Small intestine (tissue), 7 donors: ENCODE data around the gene MEPCE. TPM values are rescaled to one million over a fixed set of nuclear protein-coding genes. Genes with fewer than 3 reads are reported as not detected.

Source experiments
- DNase-seq, 2 donors: peaks; one replicate each; pipeline versions ENCODE4 v3.0.0 to v3.0.0-alpha.2; 2013
- FAIRE-seq: peaks from 2 replicates; lab custom pipeline; 2012; peaks lifted over from hg19 to GRCh38; lab: Jason Lieb, UNC
- H3K27ac ChIP-seq, 3 donors: one replicate each; pipeline ENCODE4 v1.5.1; 2013; ENCODE audit warnings: low read length in 2 of 3, mild to moderate bottlenecking in 2 of 3, control low read depth in 1 of 3, inconsistent platforms in 1 of 3, low read depth in 1 of 3, moderate library complexity in 1 of 3
- H3K27me3 ChIP-seq, 3 donors: one replicate each; pipeline ENCODE4 v1.6.1; 2013; ENCODE audit warnings: low read length in 3 of 3, inconsistent platforms in 1 of 3; ENCODE audit not compliant: control insufficient read depth in 3 of 3, insufficient read depth in 3 of 3
- H3K36me3 ChIP-seq, 3 donors: one replicate each; pipeline ENCODE4 v1.6.1; 2013; ENCODE audit warnings: low read length in 3 of 3, inconsistent platforms in 1 of 3, low read depth in 1 of 3, mild to moderate bottlenecking in 1 of 3, moderate library complexity in 1 of 3; ENCODE audit not compliant: control insufficient read depth in 3 of 3, insufficient read depth in 2 of 3
- H3K4me1 ChIP-seq, 3 donors: one replicate each; pipeline ENCODE4 v1.6.1; 2013; ENCODE audit warnings: low read length in 2 of 3, inconsistent platforms in 1 of 3, low read depth in 1 of 3, mild to moderate bottlenecking in 1 of 3, moderate library complexity in 1 of 3; ENCODE audit not compliant: control insufficient read depth in 3 of 3, insufficient read depth in 2 of 3
- H3K4me3 ChIP-seq, 3 donors: one replicate each; pipeline ENCODE4 v1.5.1; 2013; ENCODE audit warnings: low read length in 3 of 3, control low read depth in 1 of 3, inconsistent platforms in 1 of 3, low read depth in 1 of 3, mild to moderate bottlenecking in 1 of 3, moderate library complexity in 1 of 3
- H3K9me3 ChIP-seq, 2 donors: one replicate each; pipeline ENCODE4 v1.6.1; 2013; ENCODE audit warnings: low read depth in 1 of 2, low read length in 1 of 2; ENCODE audit not compliant: control insufficient read depth in 2 of 2, insufficient read depth in 1 of 2
- WGBS, 3 donors: extraction: QIAGEN DNeasy Blood & Tissue Kit; methylation state at CpG; one replicate each; pipeline ENCODE4 v1.1.7; 2013; 5-methylcytosine and 5-hydroxymethylcytosine counted together
- polyA plus RNA-seq, 4 donors: library from polyadenylated mRNA; stranded (reverse) in 3 of 4; unstranded in 1 of 4; fragments of 200-250 nt in 3 of 4; fragments of 120-200 nt in 1 of 4; gene quantifications; one replicate each; pipeline versions ENCODE4 v1.2.1 to v1.2.3, GENCODE V29; 2013
- donor health status: healthy with polysubstance abuse.
- donor health status: control.
- donor health status: control.
- donor health status: Bipolar disorder and iron deficiency.
- donor health status: healthy.

The MEPCE gene
- polyA plus RNA-seq, 4 donors: 26.8 to 41.1 (median 30.7) TPM

DNA sequence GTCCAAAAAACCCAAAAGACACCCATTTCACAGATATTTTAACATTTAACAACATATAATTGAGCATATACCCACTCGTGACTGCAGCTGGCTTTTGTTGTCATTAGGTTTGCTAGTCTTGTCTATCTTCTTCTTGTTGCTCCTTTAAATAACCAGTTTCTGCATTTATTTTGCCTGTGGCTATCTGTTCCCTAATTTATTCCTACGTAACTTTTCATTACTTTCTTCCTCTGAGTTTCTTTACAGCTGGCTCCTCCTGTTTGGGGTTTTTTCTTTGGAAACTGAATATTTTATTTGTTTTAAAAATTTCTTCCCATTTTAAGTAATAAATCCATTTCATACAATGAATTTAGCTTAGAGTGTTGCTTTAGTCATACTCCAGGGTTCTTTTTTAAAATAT is 41.9 kb upstream of the MEPCE start:
- no peaks in the 10 kb centered on the region for H3K36me3 ChIP-seq
- H3K4me3 ChIP-seq: no peak overlapping the region
- H3K4me1 ChIP-seq: no peaks in the 10 kb centered on the region
- WGBS, 3 donors: 80 to 86% (median 81%) methylated on average over 2 of the region's 2 CpGs
- H3K9me3 ChIP-seq: no peaks in the 10 kb centered on the region
- no peak for FAIRE-seq
- no peak overlapping the region for H3K27ac ChIP-seq
- no peak for DNase-seq
- H3K27me3 ChIP-seq: no peaks in the 10 kb centered on the region

DNA sequence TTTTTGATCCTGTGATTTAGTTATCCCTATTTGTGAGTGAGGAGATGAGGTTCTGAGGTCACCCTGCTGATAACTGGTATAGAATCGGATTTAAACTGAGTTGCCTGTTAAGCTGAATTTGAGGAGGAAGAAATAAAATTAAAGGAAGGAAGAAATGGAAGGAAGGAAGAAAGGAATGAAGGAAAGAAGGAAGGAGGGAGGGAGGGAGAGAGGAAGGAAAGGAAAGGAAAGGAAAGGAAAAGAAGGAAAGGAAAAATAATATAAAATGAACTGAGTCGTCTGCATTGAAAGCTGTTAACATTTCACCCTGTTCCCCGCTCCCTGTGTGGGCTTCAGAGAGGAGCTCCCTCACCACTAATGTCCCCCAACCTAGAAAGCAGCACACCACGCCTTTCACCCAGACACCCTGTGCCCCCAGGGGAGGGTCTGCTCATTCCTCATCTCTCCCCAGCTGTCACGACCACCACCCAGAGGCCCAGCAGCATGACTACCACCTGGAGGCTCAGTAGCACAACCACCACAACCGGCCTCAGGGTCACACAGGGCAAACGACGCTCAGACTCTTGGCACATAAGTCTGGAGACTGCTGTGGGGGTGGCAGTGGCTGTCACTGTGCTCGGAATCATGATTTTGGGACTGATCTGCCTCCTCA is 40.1 kb upstream of the MEPCE start:
- H3K36me3 ChIP-seq: no peaks in the 10 kb centered on the region
- 61 to 67% (median 65%) methylated on average over 9 of the region's 9 CpGs for WGBS, 3 donors
- H3K27me3 ChIP-seq: peaks cover 0 to 3% (median 0%) of the 10 kb centered on the region in 3 donors
- H3K4me1 ChIP-seq: no peaks in the 10 kb centered on the region
- DNase-seq: no peak
- no peak overlapping the region for H3K4me3 ChIP-seq
- FAIRE-seq: no peak
- no peak overlapping the region for H3K27ac ChIP-seq
- H3K9me3 ChIP-seq: no peaks in the 10 kb centered on the region

DNA sequence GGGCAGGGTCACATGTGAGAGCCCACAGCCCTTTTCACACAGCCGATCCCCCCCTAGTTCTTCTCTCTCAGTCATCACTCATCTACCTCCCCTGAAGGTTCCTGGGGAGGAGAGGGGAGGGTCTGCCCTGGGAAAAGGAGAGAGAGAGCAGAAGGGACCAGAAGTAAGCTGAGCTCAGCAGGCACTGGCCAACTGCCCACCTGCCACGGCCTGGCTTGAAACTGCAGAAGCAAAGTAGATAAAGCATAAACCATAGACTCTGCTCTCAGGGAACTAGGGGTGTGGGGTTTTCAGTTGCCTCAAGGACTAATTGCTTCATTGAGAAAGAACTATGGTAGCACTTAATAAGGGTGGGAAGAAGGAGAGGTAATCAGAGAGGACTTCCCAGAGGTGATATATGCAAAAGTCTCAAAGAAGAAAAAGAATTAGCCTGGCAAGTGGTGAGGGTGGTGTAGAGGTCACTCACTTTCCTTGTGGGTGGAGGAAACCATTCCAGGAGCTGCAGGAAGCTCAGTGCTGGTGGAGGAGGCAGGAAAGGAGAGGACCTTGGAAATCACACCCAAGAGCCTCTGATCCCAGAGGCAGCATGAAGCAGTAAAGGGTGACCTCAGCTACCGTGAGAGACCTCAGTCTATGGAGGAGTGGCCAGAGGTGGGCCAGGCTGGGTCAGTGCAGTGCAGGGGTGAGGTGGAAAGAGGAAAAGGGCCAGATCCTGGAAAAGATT is 39.2 kb upstream of the MEPCE start:
- no peak for DNase-seq
- Histone ChIP-seq H3K36me3 (no peaks in the 10 kb centered on the region), H3K4me1 (no peaks in the 10 kb centered on the region), H3K4me3 (no peak overlapping the region), H3K27me3 (peaks cover 0 to 3% (median 0%) of the 10 kb centered on the region in 3 donors), H3K27ac (no peak overlapping the region), H3K9me3 (no peaks in the 10 kb centered on the region)
- 31 to 56% (median 55%) methylated on average over 3 of the region's 3 CpGs for WGBS, 3 donors
- no peak for FAIRE-seq

DNA sequence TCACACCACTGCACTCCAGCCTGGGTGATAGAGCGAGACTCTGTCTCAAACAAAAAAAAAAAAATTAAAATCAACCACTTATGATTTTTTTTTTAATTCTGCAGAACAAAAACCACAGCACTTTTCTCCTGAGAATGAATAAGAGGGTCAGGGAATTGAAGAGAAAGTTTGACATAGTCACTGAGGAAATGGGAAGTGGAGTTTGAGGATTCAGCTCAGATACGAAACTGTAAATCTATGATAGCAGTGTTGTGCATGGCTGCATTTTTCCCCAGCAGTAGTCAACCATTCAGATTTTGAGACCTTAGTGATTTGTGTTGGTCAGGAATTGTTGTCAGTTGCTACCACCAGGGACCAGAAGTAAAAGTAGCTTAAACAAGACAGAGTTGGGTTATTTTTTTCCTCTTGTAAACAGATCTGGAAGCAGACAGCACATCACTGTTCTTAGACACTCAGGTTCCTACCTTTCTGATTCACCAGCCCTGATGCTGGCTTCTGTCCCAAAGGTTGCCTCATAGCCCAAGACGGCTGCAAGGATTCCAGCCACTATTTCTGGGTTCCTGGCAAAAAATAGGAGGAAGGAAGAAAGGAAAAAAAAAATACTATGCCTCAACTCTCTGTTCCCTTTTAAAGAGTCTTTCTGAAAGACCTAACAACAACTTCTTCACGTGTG is 36.3 kb upstream of the MEPCE start:
- peaks cover 0 to 3% (median 0%) of the 10 kb centered on the region in 3 donors for H3K27me3 ChIP-seq
- FAIRE-seq: no peak
- H3K36me3 ChIP-seq: no peaks in the 10 kb centered on the region
- WGBS, 3 donors: 69 to 87% (median 84%) methylated on average over 4 of the region's 4 CpGs
- H3K9me3 ChIP-seq: no peaks in the 10 kb centered on the region
- H3K4me1 ChIP-seq: no peaks in the 10 kb centered on the region
- no peak for DNase-seq
- no peak overlapping the region for H3K27ac ChIP-seq
- no peak overlapping the region for H3K4me3 ChIP-seq

DNA sequence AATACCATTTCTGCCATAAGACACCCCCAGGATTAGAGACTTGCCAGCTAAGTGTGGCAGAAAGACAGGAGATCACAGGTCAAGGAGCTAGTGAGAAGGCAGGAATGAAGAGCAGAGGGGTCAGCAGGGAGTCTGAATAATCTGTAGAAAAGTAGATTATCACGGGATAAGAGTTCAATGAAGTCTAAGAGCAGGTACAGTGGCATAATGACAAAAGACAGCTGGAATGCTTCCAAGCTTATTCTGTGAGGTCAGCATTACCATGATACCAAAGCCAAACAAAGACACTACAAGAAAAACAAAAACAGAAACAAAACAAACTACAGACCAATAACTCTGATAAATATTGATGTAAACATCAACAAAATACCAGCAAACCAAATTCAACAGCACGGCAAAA is 35.6 kb upstream of the MEPCE start:
- H3K27ac ChIP-seq: no peak overlapping the region
- H3K4me3 ChIP-seq: no peak overlapping the region
- FAIRE-seq: no peak
- 66 to 79% (median 71%) methylated on average over 2 of the region's 2 CpGs for WGBS, 3 donors
- H3K36me3 ChIP-seq: no peaks in the 10 kb centered on the region
- DNase-seq: no peak
- peaks cover 0 to 3% (median 0%) of the 10 kb centered on the region in 3 donors for H3K27me3 ChIP-seq
- H3K4me1 ChIP-seq: no peaks in the 10 kb centered on the region
- no peaks in the 10 kb centered on the region for H3K9me3 ChIP-seq

DNA sequence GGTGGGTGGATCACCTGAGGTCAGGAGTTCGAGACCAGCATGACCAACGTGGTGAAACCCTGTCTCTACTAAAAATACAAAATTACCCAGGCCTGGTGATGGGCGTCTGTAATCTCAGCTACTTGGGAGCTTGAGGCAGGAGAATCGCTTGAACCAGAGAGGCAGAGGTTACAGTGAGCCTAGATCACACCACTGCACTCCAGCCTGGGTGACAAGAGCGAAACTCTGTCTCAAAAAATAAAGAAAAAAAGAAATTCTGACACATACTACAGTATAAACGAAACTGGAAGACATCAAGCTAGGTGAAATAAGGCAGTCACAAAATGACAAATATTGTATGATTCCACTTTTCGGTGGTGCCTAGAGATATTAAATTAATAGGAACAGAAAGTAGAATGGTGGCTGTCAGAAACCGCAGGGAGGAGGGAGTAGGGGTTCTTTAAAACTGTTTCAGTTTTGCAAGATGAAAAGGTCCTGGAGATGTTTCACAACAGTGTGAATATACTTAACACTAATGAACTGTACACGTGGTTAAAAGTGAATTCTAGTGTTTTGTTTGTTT is 33.1 kb upstream of the MEPCE start:
- WGBS, 3 donors: 54 to 68% (median 62%) methylated on average over 9 of the region's 9 CpGs
- peak in 1 of 2 donors; percentile 19 for DNase-seq
- H3K4me3 ChIP-seq: no peak overlapping the region
- H3K9me3 ChIP-seq: no peaks in the 10 kb centered on the region
- peaks cover 0 to 3% (median 0%) of the 10 kb centered on the region in 3 donors for H3K27me3 ChIP-seq
- peak overlapping the region in 1 of 3 donors; percentile 52 for H3K27ac ChIP-seq
- no peaks in the 10 kb centered on the region for H3K4me1 ChIP-seq
- no peaks in the 10 kb centered on the region for H3K36me3 ChIP-seq
- FAIRE-seq: no peak

DNA sequence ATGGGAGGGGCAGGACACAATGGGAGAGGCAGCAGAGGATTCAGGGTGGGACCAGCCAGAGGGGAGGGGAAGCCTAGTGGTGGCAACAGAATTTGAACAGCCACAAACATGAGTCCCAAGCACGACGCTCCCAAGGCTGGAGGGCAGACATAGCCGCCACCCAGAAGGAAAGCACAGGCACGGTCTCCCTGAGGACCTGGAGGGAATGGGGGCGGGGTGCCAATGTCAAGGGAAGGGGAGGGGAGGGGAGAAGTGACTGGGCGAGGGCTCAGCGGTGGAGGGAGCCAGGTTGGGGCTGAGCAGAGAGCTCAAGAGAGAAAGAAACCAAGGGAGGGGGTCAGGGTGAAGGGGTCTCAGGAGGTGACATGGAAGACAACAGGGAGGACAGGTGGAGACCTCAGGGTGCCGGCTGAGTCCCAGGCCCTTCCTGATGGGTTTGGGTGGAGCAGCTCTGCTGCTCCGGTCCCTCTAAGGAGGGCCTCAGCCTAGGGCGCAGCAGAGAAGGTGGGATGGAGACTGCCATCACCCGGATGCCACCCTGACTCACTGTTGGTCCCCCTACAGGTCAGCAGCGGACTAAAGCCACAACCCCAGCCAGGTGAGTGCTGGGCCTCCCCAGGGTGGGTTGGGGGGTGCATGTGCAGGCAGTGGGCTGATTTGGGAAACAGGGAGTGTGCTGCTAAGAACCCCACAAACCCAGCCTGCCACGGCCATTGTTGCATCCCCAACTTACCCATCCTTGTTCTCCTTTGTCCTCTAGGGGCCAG is 32.1 kb upstream of the MEPCE start:
- WGBS, 3 donors: 56 to 59% (median 57%) methylated on average over 11 to 13 of the region's 13 CpGs
- H3K9me3 ChIP-seq: no peaks in the 10 kb centered on the region
- no peaks in the 10 kb centered on the region for H3K4me1 ChIP-seq
- H3K27me3 ChIP-seq: peaks cover 0 to 3% (median 0%) of the 10 kb centered on the region in 3 donors
- H3K27ac ChIP-seq: peak overlapping the region in 1 of 3 donors; percentile 22
- no peak for FAIRE-seq
- DNase-seq: no peak
- no peaks in the 10 kb centered on the region for H3K36me3 ChIP-seq
- H3K4me3 ChIP-seq: no peak overlapping the region

DNA sequence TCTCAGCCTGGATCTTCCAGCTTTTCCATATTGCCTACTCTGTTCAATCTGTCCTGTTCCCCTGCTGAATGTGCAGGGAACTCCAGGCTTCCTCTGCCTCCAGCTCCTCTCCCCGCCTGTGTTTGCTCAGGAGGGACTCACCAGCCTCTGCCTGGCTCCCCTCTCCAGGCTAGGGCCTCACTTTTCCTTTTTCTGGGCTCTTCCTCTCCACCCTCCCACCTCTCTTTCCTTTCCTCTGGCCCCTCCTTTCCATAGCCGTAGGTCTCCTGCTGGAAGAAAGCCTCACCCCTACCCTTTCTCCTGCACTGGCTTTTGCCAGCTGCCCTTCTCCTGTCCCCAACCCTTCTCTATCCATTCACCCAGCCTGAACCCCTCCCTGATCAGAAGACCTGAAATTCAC is 31.4 kb upstream of the MEPCE start:
- FAIRE-seq: no peak
- 33 to 58% (median 42%) methylated on average over 2 of the region's 2 CpGs for WGBS, 3 donors
- peaks cover 0 to 3% (median 0%) of the 10 kb centered on the region in 3 donors for H3K27me3 ChIP-seq
- H3K4me3 ChIP-seq: no peak overlapping the region
- no peaks in the 10 kb centered on the region for H3K9me3 ChIP-seq
- DNase-seq: no peak
- H3K4me1 ChIP-seq: no peaks in the 10 kb centered on the region
- H3K27ac ChIP-seq: no peak overlapping the region
- H3K36me3 ChIP-seq: no peaks in the 10 kb centered on the region
